AG04450 (cell line): ENCODE results near the gene MBD6. TPM values are rescaled to one million over a fixed set of nuclear protein-coding genes. Genes with fewer than 3 reads are reported as not detected.
"Not testable (repeated sequence)": the region's sequence is repeated elsewhere in the genome, so short reads cannot be mapped to it uniquely, and the experiment has no call there.

Source experiments
- CTCF ChIA-PET: fragments of 300-600, 350-600 bp; formaldehyde crosslinking; extraction: SDS; loops from one replicate; lab custom pipeline; 2022; ENCODE audit warnings: antibody characterized with exemption, inconsistent platforms; lab: Charles Lee
- POLR2A ChIA-PET: fragments of 350-600 bp; formaldehyde crosslinking; extraction: SDS; loops from one replicate; lab custom pipeline; 2021; ENCODE audit warnings: antibody characterized with exemption, inconsistent platforms; lab: Yijun Ruan, JAX
- DNase-seq: peaks from one replicate; pipeline ENCODE4 v3.0.0-alpha.2; 2011; ENCODE audit warnings: low read depth, low spot score
- H3K27ac ChIP-seq: one replicate; pipeline ENCODE4 v1.5.1; 2012; ENCODE audit warnings: low read depth, low read length, control low read depth
- H3K27me3 ChIP-seq: one replicate; pipeline ENCODE4 v1.6.0; 2012; ENCODE audit warnings: low read length; ENCODE audit not compliant: control insufficient read depth, insufficient read depth
- H3K4me3 ChIP-seq: 2 replicates; pipeline ENCODE4 v1.5.1; 2011; ENCODE audit warnings: mild to moderate bottlenecking, low read depth, low read length, control low read depth
- H3K9me3 ChIP-seq: 2 replicates; pipeline ENCODE4 v1.5.1; 2012; ENCODE audit warnings: low read length; ENCODE audit not compliant: control insufficient read depth, insufficient read depth
- polyA plus RNA-seq: library from polyadenylated mRNA; depleted of rRNA; stranded (reverse); fragments of >200 nt; gene quantifications from 2 replicates; pipeline ENCODE4 v1.2.3, GENCODE V29; 2011
- TF ChIP-seq, protein P1 (sequence below): IDR thresholded peaks from 2 replicates; pipeline ENCODE4 v1.5.1; 2011; ENCODE audit warnings: low read depth, low read length, control low read depth, inconsistent platforms

MBD6 gene
- polyA plus RNA-seq, 1 experiment = 3.3 TPM

- ChIA-PET CTCF (interaction anchor here (1.2 kb wide), 1 partner anchor 67 kb away, joined by 3 read pairs; no protein-coding TSS in a partner anchor), POLR2A (interaction anchor here (0.6 kb wide), 2 partner anchors 10 to 52 kb away, joined by 4 read pairs; no protein-coding TSS in a partner anchor)
- no peak overlapping the region for H3K4me3 ChIP-seq
- DNase-seq = no peak
- TF ChIP-seq, protein P1, sequence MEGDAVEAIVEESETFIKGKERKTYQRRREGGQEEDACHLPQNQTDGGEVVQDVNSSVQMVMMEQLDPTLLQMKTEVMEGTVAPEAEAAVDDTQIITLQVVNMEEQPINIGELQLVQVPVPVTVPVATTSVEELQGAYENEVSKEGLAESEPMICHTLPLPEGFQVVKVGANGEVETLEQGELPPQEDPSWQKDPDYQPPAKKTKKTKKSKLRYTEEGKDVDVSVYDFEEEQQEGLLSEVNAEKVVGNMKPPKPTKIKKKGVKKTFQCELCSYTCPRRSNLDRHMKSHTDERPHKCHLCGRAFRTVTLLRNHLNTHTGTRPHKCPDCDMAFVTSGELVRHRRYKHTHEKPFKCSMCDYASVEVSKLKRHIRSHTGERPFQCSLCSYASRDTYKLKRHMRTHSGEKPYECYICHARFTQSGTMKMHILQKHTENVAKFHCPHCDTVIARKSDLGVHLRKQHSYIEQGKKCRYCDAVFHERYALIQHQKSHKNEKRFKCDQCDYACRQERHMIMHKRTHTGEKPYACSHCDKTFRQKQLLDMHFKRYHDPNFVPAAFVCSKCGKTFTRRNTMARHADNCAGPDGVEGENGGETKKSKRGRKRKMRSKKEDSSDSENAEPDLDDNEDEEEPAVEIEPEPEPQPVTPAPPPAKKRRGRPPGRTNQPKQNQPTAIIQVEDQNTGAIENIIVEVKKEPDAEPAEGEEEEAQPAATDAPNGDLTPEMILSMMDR = no peak
- peaks cover 5% of the 10 kb centered on the region; the same call in 1 of the 2 replicates for H3K9me3 ChIP-seq
- H3K27ac ChIP-seq = peak overlapping the region; percentile 47
- H3K27me3 ChIP-seq = no peaks in the 10 kb centered on the region
Observed at GRCh38 chr12:57515934-57516541, 6.6 kb upstream of the MBD6 start.

- Histone ChIP-seq H3K27ac (peak overlapping the region; percentile 4), H3K4me3 (no peak overlapping the region), H3K27me3 (no peaks in the 10 kb centered on the region), H3K9me3 (peaks cover 5% of the 10 kb centered on the region; the same call in 1 of the 2 replicates)
- TF ChIP-seq, protein P1 = no peak
- CTCF ChIA-PET = interaction anchor here (1.2 to 1.8 kb wide), 2 partner anchors 58 to 67 kb away, joined by 3 to 5 read pairs; no protein-coding TSS in a partner anchor
- no peak for DNase-seq
- POLR2A ChIA-PET = interaction anchor here (0.6 kb wide), 2 partner anchors 10 to 53 kb away, joined by 4 read pairs; no protein-coding TSS in a partner anchor
Observed at GRCh38 chr12:57516617-57517153, 5.9 kb upstream of the MBD6 start.

DNA sequence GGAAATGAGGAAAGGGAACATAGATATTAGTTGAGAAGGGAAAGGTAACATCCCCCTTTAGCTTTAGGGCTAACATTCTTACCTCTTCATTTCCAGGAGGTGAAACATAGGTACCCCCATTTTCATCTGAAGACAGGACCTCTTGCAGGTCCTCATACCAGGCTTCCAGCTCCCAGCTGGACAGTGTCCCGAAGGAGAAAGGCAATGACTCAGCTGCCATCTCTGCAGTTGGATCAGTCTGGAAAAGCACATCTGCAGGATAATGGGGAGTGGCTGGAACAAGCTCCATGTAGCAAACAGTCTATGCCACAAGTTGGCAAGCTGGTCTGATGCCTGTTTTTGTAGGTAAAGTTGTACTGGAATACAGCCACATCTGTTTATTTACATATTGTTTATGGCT is 5.4 kb upstream of the MBD6 start:
- Histone ChIP-seq H3K27ac (no peak overlapping the region), H3K4me3 (peak overlapping the region; percentile 23; the same call in 1 of the 2 replicates), H3K9me3 (peaks cover 5% of the 10 kb centered on the region; the same call in 1 of the 2 replicates), H3K27me3 (no peaks in the 10 kb centered on the region)
- ChIA-PET POLR2A (no interaction called here), CTCF (interaction anchor here (0.6 to 1.8 kb wide), 3 partner anchors 42 to 176 kb away, joined by 3 to 6 read pairs (median 5); no protein-coding TSS in a partner anchor)
- no peak for DNase-seq
- TF ChIP-seq, protein P1 = no peak

DNA sequence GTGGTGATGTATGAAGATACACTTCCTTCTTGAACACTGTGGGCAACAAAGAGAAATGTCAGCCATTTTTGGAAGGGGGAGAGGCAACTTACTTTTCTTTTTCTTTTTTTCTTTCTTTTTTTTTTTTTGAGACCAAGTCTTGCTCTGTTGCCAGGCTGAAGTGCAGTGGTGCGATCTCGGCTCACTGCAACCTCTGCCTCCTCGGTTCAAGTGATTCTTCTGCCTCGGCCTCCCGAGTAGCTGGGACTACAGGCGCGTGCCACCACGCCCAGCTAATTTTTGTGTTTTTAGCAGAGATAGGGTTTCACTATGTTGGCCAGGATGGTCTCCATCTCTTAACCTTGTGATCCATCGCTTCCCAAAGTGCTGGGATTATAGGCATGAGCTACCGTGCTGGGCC is 4.9 kb upstream of the MBD6 start:
- CTCF ChIA-PET = interaction anchor here (0.6 to 1.8 kb wide), 4 partner anchors 42 to 176 kb away, joined by 3 to 6 read pairs (median 4); no protein-coding TSS in a partner anchor
- not testable (repeated sequence) for H3K27me3 ChIP-seq, H3K9me3 ChIP-seq, DNase-seq
- H3K27ac ChIP-seq = peak overlapping the region; percentile 47
- POLR2A ChIA-PET = interaction anchor here (0.6 kb wide), 1 partner anchor 211 kb away, joined by 3 read pairs; no protein-coding TSS in a partner anchor
- peak overlapping the region; percentile 100 for H3K4me3 ChIP-seq

GRCh38 chr12:57518176-57518919 is 4.3 kb upstream of the MBD6 start:
- CTCF ChIA-PET = interaction anchor here (1.0 to 1.8 kb wide), 3 partner anchors 56 to 60 kb away, joined by 3 to 5 read pairs (median 4); partner anchors contain the start of gene GLI1
- H3K27me3 ChIP-seq = no peaks in the 10 kb centered on the region
- DNase-seq = no peak
- peak overlapping the region; percentile 100 for H3K4me3 ChIP-seq
- peaks cover 5% of the 10 kb centered on the region; the same call in 1 of the 2 replicates for H3K9me3 ChIP-seq
- TF ChIP-seq, protein P1 = no peak
- POLR2A ChIA-PET = interaction anchor here (0.6 to 0.7 kb wide), 2 partner anchors 212 to 1023 kb away, joined by 3 read pairs; no protein-coding TSS in a partner anchor
- H3K27ac ChIP-seq = peak overlapping the region; percentile 47
